HepG2 (cell line): ENCODE data around the gene RAD50. TPM values are rescaled to one million over a fixed set of nuclear protein-coding genes. Genes with fewer than 3 reads are reported as not detected.

Source experiments
- ATAC-seq: fragments of 200-7000 bp; cut with Tn5 transposase; 3 replicates; pipeline ENCODE4 v1.9.1; 2020; ENCODE audit warnings: mild to moderate bottlenecking, moderate library complexity
- BruUV-seq: library from RNA; stranded (reverse); fragments of 400-500 nt; replicated peaks from 2 replicates; lab custom pipeline; 2021; lab: Mats Ljungman, UMichigan
- CTCF ChIA-PET: fragments of 300-600 bp; formaldehyde crosslinking; extraction: SDS; loops from one replicate; lab custom pipeline; 2021; ENCODE audit warnings: low total read pairs, inconsistent platforms, low intra/inter-chr PET ratio; lab: Yijun Ruan, JAX
- POLR2A ChIA-PET: fragments of 350-600 bp; sonication (Branson Sonifier 250); formaldehyde crosslinking; loops from one replicate; lab custom pipeline; 2020; ENCODE audit warnings: antibody characterized with exemption, inconsistent platforms; lab: Yijun Ruan, JAX
- DNase-seq: peaks from one replicate; pipeline ENCODE4 v3.0.0-alpha.2; 2015; ENCODE audit warnings: low spot score
- FAIRE-seq: peaks from 3 replicates; lab custom pipeline; 2011; peaks lifted over from hg19 to GRCh38; lab: Jason Lieb, UNC
- H2AFZ ChIP-seq: one replicate; pipeline ENCODE4 v1.6.1; 2011; ENCODE audit warnings: low read length, inconsistent platforms
- H3K27ac ChIP-seq: fragments of 300-600 bp; 3 replicates; pipeline ENCODE4 v1.8.0; 2011; ENCODE audit warnings: mixed run types, mild to moderate bottlenecking, mixed read lengths, low read length, inconsistent platforms; ENCODE audit not compliant: insufficient read depth; ENCODE audit errors: extremely low read length
- H3K27me3 ChIP-seq, 2 experiments: fragments of 200-600 bp in 1 of 2; 2 replicates in 1 of 2; 3 replicates in 1 of 2; pipeline versions ENCODE4 v1.6.0 to v1.8.0; 2011; ENCODE audit warnings: low read length in 2 of 2, mild to moderate bottlenecking in 2 of 2, moderate library complexity in 2 of 2, inconsistent platforms in 1 of 2; ENCODE audit not compliant: insufficient read depth in 2 of 2, control insufficient read depth in 1 of 2
- H3K36me3 ChIP-seq, 2 experiments: fragments of 200-600 bp in 1 of 2; replicated peaks in 1 of 2; 2 replicates in 1 of 2; 3 replicates in 1 of 2; pipeline versions ENCODE4 v1.5.1 to v1.8.0; 2011; ENCODE audit warnings: low read length in 2 of 2, inconsistent platforms in 1 of 2; ENCODE audit not compliant: insufficient read depth in 2 of 2, control insufficient read depth in 1 of 2
- H3K4me1 ChIP-seq: 2 replicates; pipeline ENCODE4 v1.5.1; 2012; ENCODE audit warnings: low read length, inconsistent platforms; ENCODE audit not compliant: insufficient read depth
- H3K4me2 ChIP-seq: 2 replicates; pipeline ENCODE4 v1.6.0; 2011; ENCODE audit warnings: low read depth, low read length, inconsistent platforms
- H3K4me3 ChIP-seq, 3 experiments: fragments of 200-600 bp in 1 of 3; sonication (generic), shearing (Covaris generic) in 1 of 3; replicated peaks in 1 of 3; 2 replicates each; pipeline ENCODE4 v1.5.1; 2011 to 2016; ENCODE audit warnings: low read length in 3 of 3, inconsistent platforms in 2 of 3, low read depth in 2 of 3, mild to moderate bottlenecking in 2 of 3, control low read depth in 1 of 3, mixed read lengths in 1 of 3; ENCODE audit not compliant: insufficient read depth in 1 of 3
- H3K79me2 ChIP-seq: one replicate; pipeline ENCODE4 v1.6.1; 2011; ENCODE audit warnings: low read length, inconsistent platforms; ENCODE audit not compliant: insufficient read depth
- H3K9ac ChIP-seq: 2 replicates; pipeline ENCODE4 v1.6.0; 2011; ENCODE audit warnings: mild to moderate bottlenecking, low read depth, low read length, inconsistent platforms; ENCODE audit not compliant: insufficient read depth
- H3K9me3 ChIP-seq: 2 replicates; pipeline ENCODE4 v1.5.1; 2012; ENCODE audit warnings: mild to moderate bottlenecking, low read length
- H4K20me1 ChIP-seq: 2 replicates; pipeline ENCODE4 v1.6.0; 2011; ENCODE audit warnings: inconsistent platforms, mild to moderate bottlenecking, low read length, moderate library complexity; ENCODE audit not compliant: insufficient read depth
- CHD2 ChIP-seq: IDR thresholded peaks from 2 replicates; pipeline ENCODE4 v1.6.1; 2011; ENCODE audit warnings: low read depth, low read length, improper control_type of control experiment
- HNRNPUL1 ChIP-seq: fragments of 200-400 bp; formaldehyde crosslinking; IDR thresholded peaks from 2 replicates; pipeline ENCODE4 v1.6.1; 2017; ENCODE audit warnings: low read depth, mild to moderate bottlenecking, low read length, moderate library complexity
- RELA ChIP-seq: sonication (generic); formaldehyde crosslinking; IDR thresholded peaks from 2 replicates; pipeline ENCODE4 v1.4.0; 2020; ENCODE audit warnings: missing genetic modification reagents
- SNAPC2 ChIP-seq: sonication (generic); formaldehyde crosslinking; IDR thresholded peaks from 2 replicates; pipeline ENCODE4 v1.8.1; 2022; ENCODE audit warnings: mild to moderate bottlenecking, missing genetic modification reagents
- STAG1 ChIP-seq: sonication (generic); formaldehyde crosslinking; IDR thresholded peaks from 2 replicates; pipeline ENCODE4 v1.4.0; 2020; ENCODE audit warnings: missing genetic modification reagents
- WGBS: methylation state at CpG from one replicate; pipeline ENCODE4 v1.1.6; 2017; ENCODE audit warnings: low lambda C conversion rate; 5-methylcytosine and 5-hydroxymethylcytosine counted together
- in situ Hi-C: cut with HindIII; loops from 2 replicates; pipeline ENCODE4 v1.10.0; 2017; ENCODE audit warnings: low pct_unique_long_range_greater_than_20kb; ENCODE audit not compliant: extremely low pct_ligation_motif_present
- intact Hi-C: fragments of 100-400 bp; cut with micrococcal nuclease; formaldehyde crosslinking; loops from one replicate; pipeline ENCODE4 v1.10.0; 2022; ENCODE audit not compliant: unreplicated experiment
- polyA plus RNA-seq, 8 experiments: library from polyadenylated mRNA; depleted of rRNA in 3 of 8; stranded (reverse) in 7 of 8; unstranded in 1 of 8; fragments of >200 nt; fragmentation: Illumina TruSeq in 4 of 8; extraction: Trizol in 4 of 8; gene quantifications; 2 replicates each; pipeline versions ENCODE4 v1.2.1 to v1.2.3, GENCODE V29; 2011 to 2016; ENCODE audit warnings: low read depth in 4 of 8, missing spikeins in 1 of 8, mixed read lengths in 1 of 8; ENCODE audit not compliant: insufficient read depth in 1 of 8
- total RNA-seq, 5 experiments: library from RNA; depleted of rRNA; stranded (reverse); fragments of >200 nt; fragmentation: Illumina TruSeq; extraction: Trizol; gene quantifications; 2 replicates each; pipeline ENCODE4 v1.2.3, GENCODE V29; 2016; ENCODE audit warnings: low read depth in 1 of 5
- TF ChIP-seq, protein P1 (sequence below): sonication (generic); formaldehyde crosslinking; IDR thresholded peaks from 2 replicates; pipeline ENCODE4 v1.4.0; 2020; ENCODE audit warnings: missing genetic modification reagents
- TF ChIP-seq, protein P2 (sequence below): sonication (generic); formaldehyde crosslinking; IDR thresholded peaks from 2 replicates; pipeline ENCODE4 v1.5.0; 2020; ENCODE audit warnings: mild to moderate bottlenecking, missing genetic modification reagents, moderate library complexity
- TF ChIP-seq, protein P3 (sequence below): sonication (generic); formaldehyde crosslinking; IDR thresholded peaks from 2 replicates; pipeline ENCODE4 v1.4.0; 2020; ENCODE audit warnings: missing genetic modification reagents

The RAD50 gene
- total and polyA plus RNA-seq, 2 of the 13 experiments (the other 11 are each of a cell fraction or from before 2014, with no cell fraction given) = 19.2 to 23.4 TPM

DNA sequence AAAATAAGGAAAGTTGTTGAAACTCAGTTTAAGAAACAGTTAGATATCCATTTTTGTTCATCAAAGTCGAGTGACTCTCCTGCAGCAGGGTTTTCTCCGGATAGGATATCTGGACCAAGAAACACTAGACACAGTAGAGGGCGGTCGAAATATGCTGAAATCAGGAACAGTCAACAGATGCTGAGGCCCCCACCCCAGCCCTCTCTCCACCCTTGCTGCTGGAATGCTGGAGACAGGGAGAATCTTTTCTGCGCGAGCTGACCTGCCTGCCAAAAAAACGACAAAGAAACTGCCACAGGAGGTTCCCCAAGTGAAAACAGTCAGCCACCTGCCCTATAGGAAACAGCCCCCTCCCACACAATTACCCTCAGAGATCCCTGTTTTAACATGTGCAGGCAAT lies 96.9 kb downstream of the RAD50 start:
- Histone ChIP-seq H3K4me1 (peaks cover 17% of the 10 kb centered on the region), H3K9me3 (peaks cover 1% of the 10 kb centered on the region; the same call in 1 of the 2 replicates), H3K27ac (no peak overlapping the region), H3K4me2 (no peak overlapping the region), H3K4me3 (no peak overlapping the region), H4K20me1 (no peaks in the 10 kb centered on the region), H3K27me3 (0 out of 5 replicates have a peak, but pooled peaks cover 0 to 1% of the 10 kb centered on the region in 2 experiments), H3K36me3 (no peaks in the 10 kb centered on the region), H3K9ac (no peak overlapping the region), H3K79me2 (no peaks in the 10 kb centered on the region), H2AFZ (no peak overlapping the region)
- in situ Hi-C loops = loop anchor here (25.0 kb wide), 1 partner anchor 266 kb away; no protein-coding TSS in a partner anchor
- DNase-seq = no peak
- POLR2A ChIA-PET = no interaction called here
- WGBS = 25% methylated on average over 7 of the region's 7 CpGs
- CTCF ChIA-PET = no interaction called here
- intact Hi-C loops = no loop called here
- TF ChIP-seq, protein P1, sequence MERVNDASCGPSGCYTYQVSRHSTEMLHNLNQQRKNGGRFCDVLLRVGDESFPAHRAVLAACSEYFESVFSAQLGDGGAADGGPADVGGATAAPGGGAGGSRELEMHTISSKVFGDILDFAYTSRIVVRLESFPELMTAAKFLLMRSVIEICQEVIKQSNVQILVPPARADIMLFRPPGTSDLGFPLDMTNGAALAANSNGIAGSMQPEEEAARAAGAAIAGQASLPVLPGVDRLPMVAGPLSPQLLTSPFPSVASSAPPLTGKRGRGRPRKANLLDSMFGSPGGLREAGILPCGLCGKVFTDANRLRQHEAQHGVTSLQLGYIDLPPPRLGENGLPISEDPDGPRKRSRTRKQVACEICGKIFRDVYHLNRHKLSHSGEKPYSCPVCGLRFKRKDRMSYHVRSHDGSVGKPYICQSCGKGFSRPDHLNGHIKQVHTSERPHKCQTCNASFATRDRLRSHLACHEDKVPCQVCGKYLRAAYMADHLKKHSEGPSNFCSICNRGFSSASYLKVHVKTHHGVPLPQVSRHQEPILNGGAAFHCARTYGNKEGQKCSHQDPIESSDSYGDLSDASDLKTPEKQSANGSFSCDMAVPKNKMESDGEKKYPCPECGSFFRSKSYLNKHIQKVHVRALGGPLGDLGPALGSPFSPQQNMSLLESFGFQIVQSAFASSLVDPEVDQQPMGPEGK (CRISPR knock-in tag) = 0 out of 2 replicates have a peak, but pooled peaks have one; percentile 21
- TF ChIP-seq HNRNPUL1 (no peak), STAG1 (CRISPR knock-in tag) (peak; percentile 43), SNAPC2 (no peak), RELA (CRISPR knock-in tag) (no peak), CHD2 (no peak)
- TF ChIP-seq, protein P2, sequence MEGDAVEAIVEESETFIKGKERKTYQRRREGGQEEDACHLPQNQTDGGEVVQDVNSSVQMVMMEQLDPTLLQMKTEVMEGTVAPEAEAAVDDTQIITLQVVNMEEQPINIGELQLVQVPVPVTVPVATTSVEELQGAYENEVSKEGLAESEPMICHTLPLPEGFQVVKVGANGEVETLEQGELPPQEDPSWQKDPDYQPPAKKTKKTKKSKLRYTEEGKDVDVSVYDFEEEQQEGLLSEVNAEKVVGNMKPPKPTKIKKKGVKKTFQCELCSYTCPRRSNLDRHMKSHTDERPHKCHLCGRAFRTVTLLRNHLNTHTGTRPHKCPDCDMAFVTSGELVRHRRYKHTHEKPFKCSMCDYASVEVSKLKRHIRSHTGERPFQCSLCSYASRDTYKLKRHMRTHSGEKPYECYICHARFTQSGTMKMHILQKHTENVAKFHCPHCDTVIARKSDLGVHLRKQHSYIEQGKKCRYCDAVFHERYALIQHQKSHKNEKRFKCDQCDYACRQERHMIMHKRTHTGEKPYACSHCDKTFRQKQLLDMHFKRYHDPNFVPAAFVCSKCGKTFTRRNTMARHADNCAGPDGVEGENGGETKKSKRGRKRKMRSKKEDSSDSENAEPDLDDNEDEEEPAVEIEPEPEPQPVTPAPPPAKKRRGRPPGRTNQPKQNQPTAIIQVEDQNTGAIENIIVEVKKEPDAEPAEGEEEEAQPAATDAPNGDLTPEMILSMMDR (CRISPR knock-in tag) = peak; percentile 39
- TF ChIP-seq, protein P3, sequence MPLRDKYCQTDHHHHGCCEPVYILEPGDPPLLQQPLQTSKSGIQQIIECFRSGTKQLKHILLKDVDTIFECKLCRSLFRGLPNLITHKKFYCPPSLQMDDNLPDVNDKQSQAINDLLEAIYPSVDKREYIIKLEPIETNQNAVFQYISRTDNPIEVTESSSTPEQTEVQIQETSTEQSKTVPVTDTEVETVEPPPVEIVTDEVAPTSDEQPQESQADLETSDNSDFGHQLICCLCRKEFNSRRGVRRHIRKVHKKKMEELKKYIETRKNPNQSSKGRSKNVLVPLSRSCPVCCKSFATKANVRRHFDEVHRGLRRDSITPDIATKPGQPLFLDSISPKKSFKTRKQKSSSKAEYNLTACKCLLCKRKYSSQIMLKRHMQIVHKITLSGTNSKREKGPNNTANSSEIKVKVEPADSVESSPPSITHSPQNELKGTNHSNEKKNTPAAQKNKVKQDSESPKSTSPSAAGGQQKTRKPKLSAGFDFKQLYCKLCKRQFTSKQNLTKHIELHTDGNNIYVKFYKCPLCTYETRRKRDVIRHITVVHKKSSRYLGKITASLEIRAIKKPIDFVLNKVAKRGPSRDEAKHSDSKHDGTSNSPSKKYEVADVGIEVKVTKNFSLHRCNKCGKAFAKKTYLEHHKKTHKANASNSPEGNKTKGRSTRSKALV (CRISPR knock-in tag) = no peak
- FAIRE-seq = no peak
- BruUV-seq = no TSS peak
- ATAC-seq = peak; percentile 44; the same call in 2 of the 3 replicates
